Mesenchymal stem cell (in vitro differentiated cells and primary cell): Measurements from ENCODE around the gene TAF1C.
A peak's percentile ranks its signal among the peaks of the same experiment; 100 is the strongest.

Experiments used
- DNase-seq: peaks from one replicate; pipeline ENCODE4 v3.0.0-alpha.2; 2013
- H2AFZ ChIP-seq: one replicate; pipeline ENCODE4 v1.6.1; 2013; ENCODE audit warnings: low read depth, mild to moderate bottlenecking, control low read depth, inconsistent platforms, low read length, moderate library complexity
- H2AK5ac ChIP-seq: 2 replicates; pipeline ENCODE4 v1.6.1; 2013; ENCODE audit warnings: low read length, moderate library complexity, mild to moderate bottlenecking, inconsistent platforms; ENCODE audit not compliant: severe bottlenecking
- H2BK120ac ChIP-seq: one replicate; pipeline ENCODE4 v1.6.1; 2013; ENCODE audit warnings: low read depth, mild to moderate bottlenecking, inconsistent platforms, low read length, moderate library complexity
- H2BK12ac ChIP-seq, 2 experiments: one replicate each; pipeline ENCODE4 v1.6.1; 2013; ENCODE audit warnings: inconsistent platforms in 2 of 2, low read length in 2 of 2, mild to moderate bottlenecking in 2 of 2, moderate library complexity in 2 of 2, control low read depth in 1 of 2
- H2BK15ac ChIP-seq: one replicate; pipeline ENCODE4 v1.6.1; 2013; ENCODE audit warnings: mild to moderate bottlenecking, low read depth, inconsistent platforms; ENCODE audit not compliant: poor library complexity, severe bottlenecking
- H2BK5ac ChIP-seq: 2 replicates; pipeline ENCODE4 v1.6.1; 2013; ENCODE audit warnings: low read depth, mild to moderate bottlenecking, low read length, control low read depth, inconsistent platforms; ENCODE audit not compliant: poor library complexity, severe bottlenecking
- H3K14ac ChIP-seq, 2 experiments: one replicate each; pipeline ENCODE4 v1.6.1; 2013; ENCODE audit warnings: inconsistent platforms in 2 of 2, low read length in 2 of 2, control low read depth in 1 of 2, mild to moderate bottlenecking in 1 of 2, moderate library complexity in 1 of 2
- H3K18ac ChIP-seq, 2 experiments: one replicate each; pipeline ENCODE4 v1.6.1; 2013; ENCODE audit warnings: inconsistent platforms in 2 of 2, low read length in 2 of 2, control low read depth in 1 of 2, low read depth in 1 of 2, mild to moderate bottlenecking in 1 of 2
- H3K23ac ChIP-seq, 2 experiments: one replicate each; pipeline ENCODE4 v1.6.1; 2013; ENCODE audit warnings: inconsistent platforms in 2 of 2, low read length in 2 of 2, mild to moderate bottlenecking in 2 of 2, moderate library complexity in 2 of 2, control low read depth in 1 of 2
- H3K27ac ChIP-seq: 2 replicates; pipeline ENCODE4 v1.5.1; 2013; ENCODE audit warnings: mild to moderate bottlenecking, moderate library complexity, low read length, control low read depth, inconsistent platforms; ENCODE audit not compliant: poor library complexity, severe bottlenecking
- H3K27me3 ChIP-seq, 2 experiments: 2 replicates each; pipeline versions ENCODE4 v1.6.1 to v1.7.0; 2013; ENCODE audit warnings: low read length in 2 of 2, mild to moderate bottlenecking in 2 of 2, moderate library complexity in 2 of 2, control low read depth in 1 of 2, inconsistent platforms in 1 of 2; ENCODE audit not compliant: control insufficient read depth in 1 of 2, insufficient read depth in 1 of 2
- H3K36me3 ChIP-seq, 2 experiments: 2 replicates each; pipeline versions ENCODE4 v1.6.1 to v1.7.0; 2013; ENCODE audit warnings: low read length in 2 of 2, control low read depth in 1 of 2, inconsistent platforms in 1 of 2, low read depth in 1 of 2, mild to moderate bottlenecking in 1 of 2; ENCODE audit not compliant: insufficient read depth in 2 of 2, control insufficient read depth in 1 of 2
- H3K4ac ChIP-seq, 2 experiments: one replicate each; pipeline ENCODE4 v1.6.1; 2013; ENCODE audit warnings: inconsistent platforms in 2 of 2, low read length in 2 of 2, mild to moderate bottlenecking in 2 of 2, moderate library complexity in 2 of 2, control low read depth in 1 of 2, low read depth in 1 of 2
- H3K4me1 ChIP-seq: 2 replicates; pipeline ENCODE4 v1.6.1; 2013; ENCODE audit warnings: low read depth, low read length, control low read depth; ENCODE audit not compliant: control insufficient read depth, insufficient read depth
- H3K4me2 ChIP-seq: 2 replicates; pipeline ENCODE4 v1.6.1; 2013; ENCODE audit warnings: low read length, mild to moderate bottlenecking, inconsistent platforms; ENCODE audit not compliant: poor library complexity, severe bottlenecking
- H3K4me3 ChIP-seq, 2 experiments: 2 replicates each; pipeline versions ENCODE4 v1.5.1 to v1.7.0; 2013; ENCODE audit warnings: low read length in 2 of 2, mild to moderate bottlenecking in 2 of 2, control low read depth in 1 of 2, low read depth in 1 of 2; ENCODE audit not compliant: insufficient read depth in 1 of 2
- H3K79me1 ChIP-seq: replicated peaks from 2 replicates; pipeline ENCODE4 v1.6.1; 2013; ENCODE audit warnings: mild to moderate bottlenecking, control low read depth, low read length, inconsistent platforms; ENCODE audit not compliant: poor library complexity, severe bottlenecking
- H3K9ac ChIP-seq: 2 replicates; pipeline ENCODE4 v1.7.0; 2013; ENCODE audit warnings: mild to moderate bottlenecking, low read length, moderate library complexity
- H3K9me3 ChIP-seq: 2 replicates; pipeline ENCODE4 v1.7.0; 2013; ENCODE audit warnings: mild to moderate bottlenecking, low read length; ENCODE audit not compliant: control insufficient read depth
- H4K8ac ChIP-seq: one replicate; pipeline ENCODE4 v1.6.1; 2013; ENCODE audit warnings: inconsistent platforms, mild to moderate bottlenecking, low read length, moderate library complexity
- H4K91ac ChIP-seq: one replicate; pipeline ENCODE4 v1.6.1; 2013; ENCODE audit warnings: mild to moderate bottlenecking, low read length, inconsistent platforms
- WGBS: methylation state at CpG from one replicate; pipeline ENCODE4 v1.1.7; 2013; ENCODE audit warnings: mixed read lengths; 5-methylcytosine and 5-hydroxymethylcytosine counted together

TAF1C gene

GRCh38 chr16:84212631-84213030 is 25.8 kb upstream of the TAF1C start:
- Histone ChIP-seq H2AK5ac (no peak overlapping the region), H2BK12ac (no peak overlapping the region), H4K8ac (no peak overlapping the region), H3K14ac (no peak overlapping the region), H3K36me3 (no peaks in the 10 kb centered on the region), H3K4me1 (peaks cover 2% of the 10 kb centered on the region), H3K27ac (no peak overlapping the region), H3K9ac (no peak overlapping the region), H3K4ac (no peak overlapping the region), H4K91ac (no peak overlapping the region), H3K79me1 (no peaks in the 10 kb centered on the region), H2BK15ac (no peak overlapping the region), H2BK120ac (no peak overlapping the region), H3K9me3 (no peaks in the 10 kb centered on the region), H3K4me2 (no peak overlapping the region), H3K4me3 (no peak overlapping the region), H2BK5ac (no peak overlapping the region), H3K18ac (no peak overlapping the region), H3K23ac (no peak overlapping the region), H3K27me3 (peaks cover 9 to 37% of the 10 kb centered on the region in 2 experiments), H2AFZ (no peak overlapping the region)
- no peak for DNase-seq
- WGBS = 89% methylated on average over 4 of the region's 4 CpGs

GRCh38 chr16:84212154-84212553 is 25.3 kb upstream of the TAF1C start:
- Histone ChIP-seq H4K8ac (no peak overlapping the region), H3K9ac (no peak overlapping the region), H2BK12ac (no peak overlapping the region), H3K4me3 (no peak overlapping the region), H3K27me3 (peaks cover 7 to 37% of the 10 kb centered on the region in 2 experiments), H3K23ac (no peak overlapping the region), H3K36me3 (no peaks in the 10 kb centered on the region), H4K91ac (no peak overlapping the region), H3K9me3 (no peaks in the 10 kb centered on the region), H3K4me2 (no peak overlapping the region), H2BK5ac (no peak overlapping the region), H3K14ac (no peak overlapping the region), H3K27ac (no peak overlapping the region), H2AK5ac (no peak overlapping the region), H2AFZ (no peak overlapping the region), H3K18ac (no peak overlapping the region), H3K4me1 (peaks cover 2% of the 10 kb centered on the region), H2BK120ac (no peak overlapping the region), H2BK15ac (peak overlapping the region; percentile 23), H3K4ac (no peak overlapping the region), H3K79me1 (no peaks in the 10 kb centered on the region)
- WGBS = 85% methylated on average over 2 of the region's 4 CpGs
- no peak for DNase-seq

GRCh38 chr16:84209989-84210388 is 23.1 kb upstream of the TAF1C start:
- Histone ChIP-seq H3K4ac (no peak overlapping the region), H3K4me2 (no peak overlapping the region), H2AK5ac (no peak overlapping the region), H3K36me3 (no peaks in the 10 kb centered on the region), H3K18ac (no peak overlapping the region), H3K79me1 (no peaks in the 10 kb centered on the region), H2BK12ac (no peak overlapping the region), H3K27ac (no peak overlapping the region), H3K4me3 (no peak overlapping the region), H4K8ac (no peak overlapping the region), H3K9ac (no peak overlapping the region), H2BK120ac (no peak overlapping the region), H4K91ac (no peak overlapping the region), H2AFZ (no peak overlapping the region), H3K4me1 (peaks cover 7% of the 10 kb centered on the region), H3K9me3 (no peaks in the 10 kb centered on the region), H3K14ac (no peak overlapping the region), H2BK5ac (no peak overlapping the region), H2BK15ac (no peak overlapping the region), H3K23ac (no peak overlapping the region), H3K27me3 (peaks cover 11 to 44% of the 10 kb centered on the region in 2 experiments)
- 90% methylated on average over 2 of the region's 2 CpGs for WGBS
- DNase-seq = peak; percentile 24

GRCh38 chr16:84207879-84208278 is 21.0 kb upstream of the TAF1C start:
- Histone ChIP-seq H3K27me3 (peaks cover 6 to 39% of the 10 kb centered on the region in 2 experiments), H3K79me1 (no peaks in the 10 kb centered on the region), H3K23ac (no peak overlapping the region), H3K4ac (no peak overlapping the region), H3K9me3 (no peaks in the 10 kb centered on the region), H2BK12ac (no peak overlapping the region), H2BK5ac (no peak overlapping the region), H3K9ac (no peak overlapping the region), H3K27ac (no peak overlapping the region), H3K4me3 (no peak overlapping the region), H2BK120ac (no peak overlapping the region), H3K4me2 (no peak overlapping the region), H3K14ac (no peak overlapping the region), H4K8ac (no peak overlapping the region), H3K18ac (no peak overlapping the region), H3K4me1 (peaks cover 7% of the 10 kb centered on the region), H4K91ac (no peak overlapping the region), H3K36me3 (no peaks in the 10 kb centered on the region), H2AFZ (no peak overlapping the region), H2BK15ac (no peak overlapping the region), H2AK5ac (no peak overlapping the region)
- DNase-seq = no peak
- 81% methylated on average over 8 of the region's 8 CpGs for WGBS
